ENCODE data around the gene UBN1. TPM values are rescaled to one million over a fixed set of nuclear protein-coding genes. Genes with fewer than 3 reads are reported as not detected.

Gene UBN1
- total and polyA plus RNA-seq, 2 donors (not counting 3 experiments of a cell fraction or from before 2014, with no cell fraction given), result 26.0 to 44.8 TPM

- dilution Hi-C loops (cut with MboI; ENCODE audit: extremely low pct_ligation_motif_present, low sequenced_read_pairs) (no loop called here), intact Hi-C loops (cut with micrococcal nuclease) (no loop called here)
- FAIRE-seq, result no peak
- no peaks in the 10 kb centered on the region for H3K9me1 ChIP-seq (replicated peaks; ENCODE audit: control insufficient read depth, extremely low read depth, insufficient read depth, low read length)
- H3K9ac ChIP-seq (replicated peaks; ENCODE audit: extremely low read depth, insufficient read depth, low read length), result no peak overlapping the region
- H2AFZ ChIP-seq (ENCODE audit: low read depth, low read length), result no peak overlapping the region
- H3K27ac ChIP-seq (ENCODE audit: insufficient read depth, low read depth, low read length), result no peak overlapping the region
- H3K9me3 ChIP-seq (replicated peaks; ENCODE audit: control insufficient read depth, insufficient read depth, low read length), result no peaks in the 10 kb centered on the region
- H3K27me3 ChIP-seq (ENCODE audit: control insufficient read depth in 2 of 2, insufficient read depth in 2 of 2, low read length in 2 of 2), result no peaks in the 10 kb centered on the region
- no peak overlapping the region for H3K4me3 ChIP-seq (replicated peaks in 1 of 3; ENCODE audit: insufficient read depth in 1 of 3, low read depth in 1 of 3, low read length in 3 of 3)
- no peak overlapping the region for H3K4me2 ChIP-seq (ENCODE audit: insufficient read depth, low read length)
- no peaks in the 10 kb centered on the region for H4K20me1 ChIP-seq (replicated peaks; ENCODE audit: control insufficient read depth, extremely low read depth, insufficient read depth, low read length)
- POLR2A ChIA-PET, result no interaction called here
- H3K4me1 ChIP-seq (ENCODE audit: control insufficient read depth, extremely low read depth, insufficient read depth, low read length), result no peaks in the 10 kb centered on the region
- BruUV-seq (replicated peaks), result no TSS peak
- CTCF ChIA-PET, result no interaction called here
- TF ChIP-seq CTCF (IDR thresholded peaks at IDR 0.05; ENCODE audit: extremely low read depth in 1 of 2, insufficient read depth in 1 of 2, low read depth in 1 of 2, low read length in 2 of 2) (no peak), POLR2AphosphoS5 (IDR thresholded peaks at IDR 0.05; ENCODE audit: insufficient read depth, low read depth, low read length) (no peak), MYC (IDR thresholded peaks at IDR 0.05; ENCODE audit: low read depth, low read length) (no peak), FOS (IDR thresholded peaks at IDR 0.05; ENCODE audit: borderline replicate concordance, insufficient read depth, low read length) (no peak), JUN (IDR thresholded peaks at IDR 0.05; ENCODE audit: borderline replicate concordance, insufficient read depth, insufficient read length, low read depth) (no peak)
- TF ChIP-seq, protein P1, sequence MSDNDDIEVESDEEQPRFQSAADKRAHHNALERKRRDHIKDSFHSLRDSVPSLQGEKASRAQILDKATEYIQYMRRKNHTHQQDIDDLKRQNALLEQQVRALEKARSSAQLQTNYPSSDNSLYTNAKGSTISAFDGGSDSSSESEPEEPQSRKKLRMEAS (IDR thresholded peaks at IDR 0.05; ENCODE audit: insufficient read depth, insufficient read length), result no peak
- DNase-seq (ENCODE audit: low read depth, low spot score), result no peak
- H3K36me3 ChIP-seq (ENCODE audit: control insufficient read depth in 2 of 2, extremely low read depth in 1 of 2, insufficient read depth in 2 of 2, low read length in 2 of 2), result peaks cover 37 to 69% of the 10 kb centered on the region in 2 experiments
- H3K79me2 ChIP-seq (ENCODE audit: control insufficient read depth, insufficient read depth, low read length), result no peaks in the 10 kb centered on the region
These were observed 31.8 kb downstream of the UBN1 start for GRCh38 chr16:4879049-4879448.

Measured in endothelial cell of umbilical vein (primary cell).